ENCODE measurements around the gene MYDGF.

GRCh38 chr19:4714016-4714415 lies 43.9 kb upstream of the MYDGF start:
- TF ChIP-seq RAD21 (IDR thresholded peaks at IDR 0.05) (no peak), CTCF (IDR thresholded peaks at IDR 0.05; ENCODE audit: low read depth, low read length, missing input control) (no peak)

Measured in liver (tissue), 3 donors.